ENCODE results near the gene COL9A3. TPM values are rescaled to one million over a fixed set of nuclear protein-coding genes. Genes with fewer than 3 reads are reported as not detected.

The COL9A3 gene
- total RNA-seq, 1 donor from 2014 or later = 576 TPM

Other genes starting within 250 kb of the COL9A3 start
- 3.7 to 4.5 TPM (median 4.3 TPM) in 3 replicates for gene SLCO4A1, start 174.5 kb upstream of the COL9A3 start, total RNA-seq
- 0.36 to 0.71 TPM (median 0.54 TPM) in 3 replicates for gene NTSR1, start 108.2 kb upstream of the COL9A3 start, total RNA-seq
- gene MRGBP, start 20.6 kb upstream of the COL9A3 start, total RNA-seq = 18.4 to 20.8 TPM (median 20.4 TPM) in 3 replicates
- gene OGFR, start 12.2 kb upstream of the COL9A3 start, total RNA-seq = 56.2 to 58.4 TPM (median 56.5 TPM) in 3 replicates
- gene TCFL5, start 44.8 kb downstream of the COL9A3 start, total RNA-seq = 12.0 to 12.6 TPM (median 12.2 TPM) in 3 replicates
- gene DIDO1, start 109.5 kb downstream of the COL9A3 start, total RNA-seq = 70.3 to 73.1 TPM (median 70.5 TPM) in 3 replicates
- gene GID8, start 121.1 kb downstream of the COL9A3 start, total RNA-seq = 57.8 to 59.2 TPM (median 57.9 TPM) in 3 replicates
- gene SLC17A9, start 135.7 kb downstream of the COL9A3 start, total RNA-seq = 5.3 to 7.1 TPM (median 5.7 TPM) in 3 replicates
- not detected in 3 replicates for gene BHLHE23, start 189.9 kb downstream of the COL9A3 start, total RNA-seq

Data from mesothelial cell of epicardium (in vitro differentiated cells).